GM18511 (cell line): ENCODE measurements around the gene C20orf204.
"Not testable (repeated sequence)": the region's sequence is repeated elsewhere in the genome, so short reads cannot be mapped to it uniquely, and the experiment has no call there.

Source experiments
- ATAC-seq: cut with Tn5 transposase; IDR thresholded peaks from one replicate; pipeline ENCODE4 v1.9.1; 2021; ENCODE audit warnings: mild to moderate bottlenecking, moderate library complexity; ENCODE audit not compliant: unreplicated experiment

C20orf204 gene, protein sequence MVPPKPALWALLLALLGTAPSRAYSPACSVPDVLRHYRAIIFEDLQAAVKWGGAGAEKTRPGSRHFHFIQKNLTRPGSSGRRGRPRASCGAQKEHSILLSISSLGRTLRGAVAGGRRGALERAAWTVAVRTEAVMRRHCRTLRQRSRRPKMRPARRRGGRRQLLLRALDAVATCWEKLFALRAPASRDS

DNA sequence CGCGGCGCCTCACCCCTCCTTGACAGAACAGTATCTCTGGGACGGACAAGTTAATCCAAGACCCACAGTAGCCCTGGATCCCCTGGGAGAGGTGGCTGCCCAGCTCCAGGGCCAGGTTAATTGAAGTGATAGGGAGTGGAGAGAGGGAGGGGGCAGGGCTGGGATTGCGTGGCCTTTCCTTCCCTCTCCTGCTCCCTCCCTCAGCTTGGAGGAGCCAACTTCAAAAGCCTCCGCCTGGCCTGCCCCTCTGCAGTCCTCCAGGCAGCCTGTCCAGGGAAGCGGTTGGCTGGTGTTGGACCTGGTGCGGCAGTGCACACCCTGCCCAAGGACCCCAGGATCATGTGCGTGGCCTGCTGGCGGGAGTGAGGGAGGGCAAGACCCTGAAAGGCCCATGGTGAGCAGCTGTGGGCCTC is at the start of gene C20orf204:
Gene C20orf204 (plus strand): TSS at position 250 of the 413 bp plus-strand sequence. CDS start 142 bp downstream, at position 392.
- no peak for ATAC-seq

DNA sequence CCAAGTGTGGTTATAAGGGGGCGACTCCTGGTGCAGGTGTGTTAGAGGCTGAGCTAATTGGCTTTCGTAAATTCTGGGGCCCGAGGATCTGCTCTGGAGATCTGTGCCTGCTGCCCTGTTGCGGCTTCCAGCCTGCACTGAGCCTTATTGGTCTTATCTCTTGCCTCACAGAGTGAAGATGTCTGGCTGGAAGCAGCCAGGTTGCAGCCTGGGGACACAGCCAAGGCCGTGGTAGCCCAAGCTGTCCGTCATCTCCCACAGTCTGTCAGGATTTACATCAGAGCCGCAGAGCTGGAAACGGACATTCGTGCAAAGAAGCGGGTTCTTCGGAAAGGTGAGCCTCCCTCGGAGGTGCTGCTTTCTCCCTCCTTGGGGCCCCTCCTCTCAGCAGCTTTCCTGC is 35.1 kb upstream of the C20orf204 start:
- no peak for ATAC-seq

DNA sequence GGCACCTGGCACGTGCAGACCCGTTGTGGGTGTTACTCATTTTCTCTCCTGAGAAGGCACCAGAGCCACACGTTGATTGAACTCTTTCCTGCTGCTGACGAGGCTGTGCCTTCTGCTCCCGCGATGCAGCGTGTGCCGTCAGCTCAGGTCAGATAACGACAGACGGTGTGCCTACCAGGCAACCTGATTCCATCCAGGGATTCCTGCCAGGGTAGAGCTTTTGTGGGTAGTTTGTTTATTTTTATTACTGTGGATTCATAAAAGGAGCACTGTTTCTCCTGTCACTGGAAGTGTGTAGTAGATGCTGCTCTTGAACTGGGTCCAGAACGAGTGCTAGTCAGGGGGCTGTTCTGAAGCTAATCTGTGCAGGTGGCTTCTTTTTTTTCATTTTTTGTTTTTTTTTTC is 34.4 kb upstream of the C20orf204 start:
- ATAC-seq, result no peak

DNA sequence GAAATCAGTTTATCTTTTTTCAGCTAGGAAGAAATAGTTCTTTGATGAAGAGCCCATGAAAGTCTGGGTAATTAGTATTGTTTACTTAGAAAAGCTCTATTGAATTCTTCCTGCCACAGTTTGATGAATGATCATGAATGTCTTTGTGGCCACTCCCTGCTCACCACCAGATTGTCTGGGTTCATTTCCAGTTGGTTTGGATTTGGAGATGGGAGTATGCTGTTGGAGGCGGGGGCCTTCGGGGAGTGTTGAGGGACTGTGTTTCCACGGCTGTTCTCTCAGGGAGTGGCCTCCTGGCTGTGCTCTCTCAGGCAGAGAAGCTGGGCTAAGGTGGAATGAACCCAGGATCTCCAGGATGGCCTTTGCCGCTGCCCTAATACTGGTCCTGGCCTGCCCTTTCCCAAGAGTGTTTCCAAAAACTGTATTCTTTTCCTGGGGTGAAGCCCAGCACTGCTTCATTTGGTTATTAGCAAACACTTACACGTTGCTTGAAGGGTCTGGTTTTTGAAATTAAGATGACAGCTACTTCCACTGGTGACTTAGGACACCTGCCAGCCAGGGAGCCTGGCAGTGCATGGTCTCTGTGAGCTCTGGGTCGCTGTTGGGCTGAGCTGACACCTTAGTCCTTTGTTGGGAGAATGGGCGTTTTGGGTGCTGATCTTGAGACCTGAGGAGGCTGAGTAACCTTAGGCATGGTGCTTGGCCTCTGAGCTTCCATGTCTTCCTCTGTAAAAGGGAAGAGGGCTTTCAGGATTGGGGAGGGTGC is 31.8 kb upstream of the C20orf204 start:
- no peak for ATAC-seq

DNA sequence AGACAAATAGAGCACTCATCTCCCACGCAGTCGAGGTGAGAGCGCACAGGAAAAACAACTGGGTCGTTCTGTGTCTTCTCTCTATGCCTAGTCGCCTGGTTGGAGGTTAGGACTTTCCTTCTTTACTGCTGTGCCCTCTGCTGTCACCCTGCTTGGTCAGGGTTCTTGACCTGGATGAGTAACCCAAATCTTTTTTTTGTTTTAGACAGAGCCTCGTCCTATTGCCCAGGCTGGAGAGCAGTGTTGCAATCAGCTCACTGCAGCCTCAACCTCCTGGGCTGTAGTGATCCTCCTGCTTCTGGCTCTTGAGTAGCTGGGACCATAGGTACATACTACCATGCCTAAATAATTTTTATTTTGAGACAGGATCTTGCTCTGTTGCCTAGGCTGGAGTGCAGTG is 30.6 kb upstream of the C20orf204 start:
- no peak for ATAC-seq

DNA sequence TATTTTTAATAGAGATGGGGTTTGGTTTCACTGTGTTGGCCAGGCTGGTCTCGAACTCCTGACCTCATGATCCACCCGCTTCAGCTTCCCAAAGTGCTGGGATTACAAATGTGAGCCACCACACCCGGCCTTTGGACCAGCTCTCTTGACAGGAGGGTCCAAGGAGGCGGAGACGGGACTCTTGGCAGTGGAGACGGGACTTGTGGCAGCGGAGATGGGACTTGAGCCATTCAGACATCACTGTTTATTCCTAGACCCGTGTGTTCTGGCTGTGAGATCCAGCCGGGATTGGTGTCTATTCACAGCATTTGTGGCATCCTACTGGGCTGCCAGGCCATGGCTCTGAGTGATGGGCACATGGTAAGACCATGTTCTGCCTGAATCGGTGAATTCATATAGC is 29.5 kb upstream of the C20orf204 start:
- ATAC-seq, result no peak

DNA sequence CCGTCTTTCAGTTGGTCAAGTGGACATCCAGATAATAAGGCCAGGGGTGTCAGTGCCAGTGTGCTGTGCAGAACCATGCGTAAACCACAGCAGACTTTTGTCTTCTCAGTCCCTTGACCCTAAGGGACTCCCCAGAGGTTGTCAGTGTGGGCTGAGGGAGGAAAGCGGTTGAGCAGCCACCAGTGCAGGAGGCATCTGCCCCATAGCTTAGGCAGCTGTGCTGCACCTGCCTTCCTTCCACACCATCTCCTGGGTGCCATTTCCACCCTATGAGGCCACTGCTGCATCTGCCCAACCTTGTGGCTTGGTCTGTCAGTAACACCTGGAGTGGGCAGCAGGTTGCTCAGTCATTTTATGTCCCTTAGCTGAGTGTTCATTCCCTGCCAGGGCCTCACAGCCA is 29.1 kb upstream of the C20orf204 start:
- no peak for ATAC-seq

DNA sequence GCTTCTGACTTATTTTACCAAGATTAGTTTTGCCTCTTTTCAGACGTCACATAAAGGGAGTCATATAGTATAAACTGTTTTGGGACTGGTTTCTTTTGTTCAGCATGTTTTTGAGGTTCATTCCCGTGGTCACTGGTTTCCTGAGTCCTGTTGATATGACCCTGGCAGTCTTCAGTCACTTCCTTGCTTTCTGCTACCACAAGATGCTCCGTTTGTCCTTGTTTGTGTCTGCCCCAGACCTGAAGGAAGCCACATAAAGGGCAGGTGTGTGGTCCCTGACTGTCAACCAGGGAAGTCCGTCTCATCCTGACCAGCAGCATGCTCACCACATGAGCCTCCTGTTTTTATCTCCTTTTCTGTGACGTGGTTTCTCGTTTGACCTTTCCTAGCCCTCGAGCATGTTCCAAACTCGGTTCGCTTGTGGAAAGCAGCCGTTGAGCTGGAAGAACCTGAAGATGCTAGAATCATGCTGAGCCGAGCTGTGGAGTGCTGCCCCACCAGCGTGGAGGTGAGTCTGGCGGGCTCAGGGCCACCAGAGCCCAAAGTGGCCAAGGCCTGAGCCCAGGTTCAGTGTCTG is 26.1 kb upstream of the C20orf204 start:
- no peak for ATAC-seq

DNA sequence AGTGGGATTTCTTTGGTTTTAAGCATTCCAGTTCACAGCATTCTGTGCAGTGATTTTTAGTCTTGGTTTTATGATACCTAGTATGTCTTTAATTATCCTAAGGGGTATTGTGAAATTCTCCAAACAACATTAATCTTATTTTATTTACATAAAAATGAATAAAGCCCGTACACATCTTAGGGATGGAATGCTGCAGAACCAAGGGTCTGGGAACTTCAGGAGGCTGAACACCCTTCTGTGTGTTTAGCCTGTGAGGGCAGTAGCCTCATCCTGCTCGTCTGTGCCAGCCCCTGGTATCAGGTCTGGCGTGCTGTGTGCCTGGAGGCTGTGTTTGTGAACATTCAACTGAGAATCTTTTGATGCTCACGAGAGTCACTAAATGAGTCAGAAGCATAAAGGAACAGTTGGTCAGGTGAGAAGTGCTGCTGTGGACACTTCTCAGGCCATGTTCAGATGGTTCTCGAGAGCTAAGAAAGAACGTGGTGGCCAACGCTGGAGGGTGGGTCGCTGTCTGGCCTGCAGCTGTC is 25.2 kb upstream of the C20orf204 start:
- ATAC-seq, result no peak

DNA sequence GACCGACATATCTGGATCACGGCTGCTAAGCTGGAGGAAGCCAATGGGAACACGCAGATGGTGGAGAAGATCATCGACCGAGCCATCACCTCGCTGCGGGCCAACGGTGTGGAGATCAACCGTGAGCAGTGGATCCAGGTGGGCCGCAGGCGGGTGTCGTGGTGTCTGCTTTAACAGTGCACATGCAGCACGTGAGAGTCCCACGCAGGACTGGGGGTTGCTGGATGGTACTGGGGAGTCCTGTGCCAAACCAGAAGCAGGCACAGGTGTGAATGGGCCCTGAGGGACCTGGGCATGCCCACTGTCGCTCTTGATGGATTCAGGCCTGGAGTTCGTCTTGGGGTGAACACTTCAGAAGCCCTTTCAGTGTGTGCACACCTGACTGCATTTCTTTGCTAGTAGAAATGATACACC is 24.6 kb upstream of the C20orf204 start:
- ATAC-seq, result no peak

DNA sequence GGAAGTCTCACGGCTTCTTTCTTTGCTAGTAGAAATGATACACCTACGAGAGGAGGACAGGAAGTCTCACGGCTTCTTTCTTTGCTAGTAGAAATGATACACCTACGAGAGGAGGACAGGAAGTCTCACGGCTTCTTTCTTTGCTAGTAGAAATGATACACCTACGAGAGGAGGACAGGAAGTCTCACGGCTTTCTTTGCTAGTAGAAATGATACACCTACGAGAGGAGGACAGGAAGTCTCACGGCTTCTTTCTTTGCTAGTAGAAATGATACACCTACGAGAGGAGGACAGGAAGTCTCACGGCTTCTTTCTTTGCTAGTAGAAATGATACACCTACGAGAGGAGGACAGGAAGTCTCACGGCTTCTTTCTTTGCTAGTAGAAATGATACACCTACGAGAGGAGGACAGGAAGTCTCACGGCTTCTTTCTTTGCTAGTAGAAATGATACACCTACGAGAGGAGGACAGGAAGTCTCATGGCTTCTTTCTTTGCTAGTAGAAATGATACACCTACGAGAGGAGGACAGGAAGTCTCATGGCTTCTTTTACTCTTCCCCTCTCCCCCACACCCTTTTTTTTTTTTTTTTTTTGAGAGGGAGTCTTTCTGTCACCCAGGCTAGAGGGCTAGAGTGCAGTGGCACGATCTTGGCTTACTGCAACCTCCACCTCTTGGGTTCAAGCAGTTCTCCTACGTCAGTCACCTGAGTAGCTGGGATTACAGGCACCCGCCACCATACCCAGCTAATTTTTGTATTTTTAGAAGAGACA is 23.4 kb upstream of the C20orf204 start:
- not testable (repeated sequence) for ATAC-seq

DNA sequence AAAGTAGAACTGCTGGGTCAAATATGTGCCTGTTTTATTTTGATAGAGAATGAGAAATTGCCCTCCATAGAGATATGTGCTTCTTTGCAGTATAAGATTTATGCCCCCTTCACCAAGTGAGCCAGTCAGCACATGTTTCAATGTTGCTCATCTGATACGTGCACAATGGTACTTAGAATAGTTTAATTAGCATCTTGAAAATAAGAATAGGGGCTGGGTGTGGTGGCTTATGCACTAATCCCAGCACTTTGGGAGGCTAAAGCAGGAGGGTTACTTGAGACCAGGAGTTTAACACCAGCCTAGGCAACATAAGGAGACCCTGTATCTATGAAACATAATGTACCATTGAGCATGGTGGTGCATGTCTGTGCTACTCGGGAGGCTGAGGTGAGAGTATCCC is 20.3 kb upstream of the C20orf204 start:
- no peak for ATAC-seq

DNA sequence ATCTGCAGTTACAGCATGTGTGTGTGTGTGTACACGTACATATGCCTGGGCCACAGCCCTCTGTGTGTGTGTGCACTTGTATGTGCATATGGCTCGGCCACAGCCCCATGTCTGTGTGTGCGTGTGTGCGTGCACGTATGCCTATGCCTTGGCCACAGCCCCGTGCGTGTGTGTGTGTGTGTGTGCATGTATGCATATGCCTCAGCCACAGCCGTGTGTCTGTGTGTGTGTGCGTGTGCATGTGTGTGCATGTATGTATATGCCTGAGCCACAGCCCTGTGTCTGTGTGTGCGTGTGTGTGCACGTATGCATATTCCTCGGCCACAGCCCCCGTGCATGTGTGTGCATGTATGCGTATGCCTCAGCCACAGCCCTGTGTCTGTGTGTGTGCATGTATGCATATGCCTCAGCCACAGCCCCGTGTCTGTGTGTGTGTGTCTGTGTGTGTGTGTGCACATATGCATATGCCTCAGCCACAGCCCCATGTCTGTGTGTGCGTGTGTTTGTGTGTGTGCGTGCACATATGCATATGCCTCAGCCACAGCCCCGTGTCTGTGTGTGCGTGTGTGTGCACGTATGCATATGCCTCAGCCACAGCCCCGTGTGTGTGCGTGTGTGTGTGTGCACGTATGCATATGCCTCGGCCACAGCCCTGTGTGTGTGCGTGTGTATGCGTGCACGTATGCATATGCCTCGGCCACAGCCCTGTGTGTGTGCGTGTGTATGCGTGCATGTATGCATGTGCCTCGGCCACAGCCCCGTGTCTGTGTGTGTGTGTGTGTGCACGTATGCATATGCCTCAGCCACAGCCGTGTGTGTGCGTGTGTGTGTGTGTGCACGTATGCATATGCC is 14.6 kb upstream of the C20orf204 start:
- ATAC-seq, result no peak

DNA sequence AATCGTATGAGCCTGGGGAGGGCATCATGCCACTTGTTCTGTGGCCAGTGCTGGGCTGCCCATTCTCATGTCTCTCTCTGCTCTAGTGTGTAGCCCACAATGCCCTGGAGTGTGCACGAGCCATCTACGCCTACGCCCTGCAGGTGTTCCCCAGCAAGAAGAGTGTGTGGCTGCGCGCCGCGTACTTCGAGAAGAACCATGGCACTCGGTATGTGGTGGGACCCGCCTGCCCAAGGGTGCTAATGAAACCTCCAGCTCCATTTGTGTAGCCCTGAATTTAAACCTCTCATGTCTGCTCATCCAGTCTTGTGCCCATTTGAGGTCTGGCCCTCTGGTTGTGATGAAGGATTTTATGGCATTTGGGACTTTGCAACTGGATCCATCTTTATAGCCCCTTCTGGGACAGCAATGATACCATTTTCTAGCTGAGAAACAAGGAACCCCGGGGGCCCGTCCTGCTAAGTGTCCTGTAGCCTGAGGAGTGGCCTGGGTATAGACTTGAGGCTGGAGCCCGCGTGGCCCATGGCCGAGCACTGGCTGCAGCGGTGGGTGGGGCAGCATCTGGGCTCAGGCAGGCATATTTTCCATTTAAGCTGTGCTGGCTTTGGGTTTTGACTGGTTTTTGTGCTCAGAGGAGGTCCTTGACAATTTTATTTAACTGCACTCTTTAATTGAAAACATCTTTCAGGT is 13.2 kb upstream of the C20orf204 start:
- no peak for ATAC-seq

DNA sequence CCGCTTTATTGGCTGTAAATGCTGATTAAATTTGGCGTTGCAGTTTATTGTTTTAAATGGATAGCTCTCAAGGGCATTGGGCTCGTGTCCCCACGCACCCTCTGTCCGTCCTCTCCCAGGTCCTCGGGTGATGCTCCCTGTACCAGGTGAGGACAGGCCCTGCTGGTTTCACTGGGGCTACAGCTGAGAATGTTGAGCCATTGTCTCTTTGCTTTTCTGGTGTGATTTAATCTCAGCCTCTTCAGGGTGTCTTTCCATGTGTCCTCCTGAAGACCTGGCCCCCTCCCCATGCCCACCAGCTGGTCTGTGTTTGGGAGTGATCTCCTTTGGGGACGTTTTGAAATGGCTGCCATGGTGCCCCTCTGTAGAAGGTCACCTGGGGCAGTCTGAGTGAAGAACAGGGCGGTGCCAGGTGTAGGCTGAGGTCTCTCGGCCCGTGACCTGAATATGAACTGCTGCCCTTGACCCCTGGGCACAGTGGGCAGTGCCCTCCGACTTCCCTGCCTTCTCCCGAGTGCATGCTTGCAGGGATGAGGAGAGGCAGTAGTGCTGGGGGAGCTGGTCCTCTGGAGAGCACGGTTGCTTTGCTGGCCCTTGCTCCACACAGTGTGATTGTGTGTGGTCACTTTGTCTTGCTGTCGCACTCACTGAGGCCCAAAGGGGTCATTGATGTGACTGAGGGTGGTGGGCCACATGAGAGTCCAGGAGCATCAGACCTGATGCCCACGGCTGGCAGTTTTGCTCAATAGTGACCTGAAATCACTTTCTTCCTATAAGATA is 12.4 kb upstream of the C20orf204 start:
- ATAC-seq, result no peak

DNA sequence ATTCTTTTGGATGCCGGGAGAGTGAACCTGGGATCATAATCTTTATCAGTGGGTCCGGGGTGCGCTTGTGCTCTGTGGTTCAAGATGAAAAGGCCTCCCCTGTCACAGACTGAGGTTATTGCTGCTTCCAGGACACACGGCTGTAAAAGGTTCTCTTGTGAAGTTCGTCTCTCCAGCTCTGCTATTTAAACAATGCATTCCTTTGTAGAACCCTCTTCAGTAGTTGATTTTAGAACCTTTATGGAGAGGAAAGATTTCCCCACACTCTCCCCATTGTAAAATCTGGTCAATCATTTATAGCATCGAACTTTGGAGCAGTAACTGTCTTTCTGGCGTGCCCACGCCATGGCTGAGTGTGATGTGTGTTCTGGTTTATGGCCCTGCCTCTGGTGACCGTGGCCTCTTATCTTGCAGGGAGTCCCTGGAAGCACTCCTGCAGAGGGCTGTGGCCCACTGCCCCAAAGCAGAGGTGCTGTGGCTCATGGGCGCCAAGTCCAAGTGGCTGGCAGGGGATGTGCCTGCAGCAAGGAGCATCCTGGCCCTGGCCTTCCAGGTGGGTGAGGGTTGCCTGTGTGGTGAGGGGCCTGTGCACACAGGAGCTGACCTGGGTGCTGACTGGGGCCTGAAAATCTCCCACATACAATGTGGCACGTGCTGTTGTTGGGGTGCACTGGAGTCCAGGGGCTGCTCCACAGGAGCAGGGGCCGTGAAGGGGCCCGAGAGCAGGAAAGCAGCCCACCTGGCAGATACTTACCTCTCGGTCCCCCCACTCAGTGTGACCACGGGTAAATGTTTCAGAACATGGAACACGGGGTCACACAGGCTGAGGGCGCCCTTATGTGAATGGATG is 11.6 kb upstream of the C20orf204 start:
- ATAC-seq, result no peak

DNA sequence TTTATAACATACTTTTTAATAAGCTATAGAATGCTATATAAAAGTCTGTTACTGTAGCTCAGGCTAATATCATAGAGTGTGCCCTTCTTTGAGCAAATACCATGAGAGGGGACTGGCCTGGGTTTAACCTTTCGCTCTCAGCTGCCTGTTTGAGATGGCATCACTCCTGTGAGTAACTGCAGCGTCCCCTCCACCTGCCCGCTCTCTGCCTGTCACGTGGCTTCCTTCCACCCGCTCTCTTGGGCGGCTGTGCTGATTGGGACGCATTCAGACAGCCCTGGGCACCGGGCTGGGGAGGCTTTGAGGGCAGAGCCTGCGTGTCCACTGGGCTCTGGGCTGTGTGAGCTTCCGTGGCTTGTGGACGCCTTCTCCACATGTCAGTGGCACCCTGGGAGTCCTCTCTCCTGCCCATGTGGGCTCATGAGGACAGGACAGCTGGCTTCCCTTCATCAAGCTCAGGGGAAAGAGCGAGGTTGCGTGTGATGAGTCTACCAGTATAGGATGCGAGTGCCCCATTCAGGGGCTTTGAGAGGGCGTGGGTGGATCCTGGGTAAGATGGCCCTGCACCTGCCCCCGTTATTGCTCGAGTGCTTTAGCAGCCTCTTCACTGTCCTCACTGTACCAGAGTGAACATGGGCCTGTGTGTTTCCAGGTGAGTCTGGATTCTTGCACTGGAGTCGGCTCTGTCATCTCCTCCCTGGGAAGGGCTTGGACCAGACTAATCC is 10.7 kb upstream of the C20orf204 start:
- ATAC-seq, result no peak
